ENCODE measurements around the gene LRRTM4. TPM values are rescaled to one million over a fixed set of nuclear protein-coding genes. Genes with fewer than 3 reads are reported as not detected.

Gene LRRTM4
- total and polyA plus RNA-seq, 7 experiments from 2014 or later, result not detected

DNA sequence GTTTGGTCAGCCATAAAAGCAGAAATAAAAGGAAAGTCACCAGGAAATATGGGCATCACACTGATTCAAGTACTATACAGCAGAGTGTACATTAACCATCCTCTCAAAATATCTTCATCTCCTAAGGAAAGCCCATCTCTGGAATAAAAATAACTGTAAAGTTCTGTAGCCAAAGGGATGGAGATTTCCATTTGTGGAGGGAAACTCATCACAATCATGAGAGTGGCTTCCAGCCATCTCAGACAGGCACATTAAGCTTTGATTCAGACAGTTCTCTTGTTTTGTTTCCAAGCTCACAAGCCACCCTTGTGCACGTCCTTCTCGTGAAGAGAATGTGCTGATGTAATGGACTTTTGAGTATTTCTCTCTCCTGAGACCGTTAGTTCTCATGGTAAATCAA is 695.5 kb downstream of the LRRTM4 start:
- CTCF ChIA-PET, result no interaction called here
- Mint-ChIP-seq H3K4me3 (no peak overlapping the region), H3K36me3 (no peaks in the 10 kb centered on the region), H3K27ac (no peak overlapping the region), H3K9me3 (peaks cover 0 to 28% (median 2%) of the 10 kb centered on the region in 11 donors), H3K4me1 (no peaks in the 10 kb centered on the region), H3K27me3 (no peaks in the 10 kb centered on the region)
- intact Hi-C loops (cut with micrococcal nuclease), result no loop called here
- H3K4me1 ChIP-seq (ENCODE audit: control insufficient read depth in 2 of 2, insufficient read depth in 2 of 2, low read length in 2 of 2), result no peaks in the 10 kb centered on the region
- no peaks in the 10 kb centered on the region for H3K36me3 ChIP-seq (ENCODE audit: control insufficient read depth in 2 of 3, insufficient read depth in 3 of 3, low read length in 3 of 3)
- ATAC-seq (no peak), DNase-seq (no peak)
- H3K4me3 ChIP-seq (ENCODE audit: low read length), result no peak overlapping the region
- H3K27me3 ChIP-seq (ENCODE audit: control insufficient read depth in 2 of 2, insufficient read depth in 2 of 2, low read length in 2 of 2), result no peaks in the 10 kb centered on the region
- peaks cover 0 to under 1% (median 0%) of the 10 kb centered on the region in 3 experiments for H3K9me3 ChIP-seq (ENCODE audit: control insufficient read depth in 2 of 3, low read length in 3 of 3)
- H3K27ac ChIP-seq (ENCODE audit: low read depth, low read length), result no peak overlapping the region
- POLR2A ChIA-PET, result no interaction called here

DNA sequence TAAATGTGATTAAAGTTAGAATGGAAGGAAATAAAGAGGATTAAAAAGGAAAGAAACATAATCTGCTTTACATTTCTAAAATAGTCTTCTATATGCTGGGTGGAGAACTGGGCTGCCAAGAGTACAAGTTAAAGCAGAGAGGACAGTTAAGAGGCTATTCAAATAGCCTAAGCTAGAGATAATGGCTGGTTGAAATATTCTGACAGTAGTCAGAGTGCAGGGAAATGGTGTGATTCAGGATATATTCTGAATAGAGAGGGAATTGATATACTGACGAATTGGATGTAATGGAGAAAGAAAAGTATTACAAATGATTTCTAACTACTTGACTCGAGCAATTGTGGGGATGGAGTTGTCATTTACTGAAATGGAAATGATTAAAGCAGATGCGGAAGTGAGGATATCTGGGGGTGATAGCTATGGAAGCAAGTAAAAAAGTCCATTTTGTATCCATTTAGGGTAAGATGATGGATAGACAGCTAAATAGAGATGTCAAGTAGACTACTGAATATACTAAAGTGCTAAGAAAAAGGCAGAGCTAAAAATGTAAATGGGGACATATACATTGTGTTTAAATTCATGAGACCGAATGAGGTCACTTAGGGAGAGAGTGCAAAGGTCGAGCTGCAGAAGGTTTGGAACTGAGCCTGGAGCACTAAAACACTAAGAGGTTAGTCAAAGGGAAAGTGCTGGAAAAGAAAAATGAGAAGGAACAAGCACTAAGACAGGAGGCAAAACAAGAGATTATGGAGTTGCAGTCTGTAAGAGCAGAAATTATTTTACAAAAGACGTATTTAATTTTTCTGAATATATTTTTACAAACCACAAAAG is 696.8 kb downstream of the LRRTM4 start:
- Mint-ChIP-seq H3K4me3 (no peak overlapping the region), H3K9me3 (peaks cover 0 to 28% (median 1%) of the 10 kb centered on the region in 11 donors), H3K27ac (no peak overlapping the region), H3K36me3 (no peaks in the 10 kb centered on the region), H3K27me3 (no peaks in the 10 kb centered on the region), H3K4me1 (no peaks in the 10 kb centered on the region)
- no peak for ATAC-seq
- POLR2A ChIA-PET, result no interaction called here
- Histone ChIP-seq H3K27ac (ENCODE audit: low read depth, low read length) (no peak overlapping the region), H3K27me3 (ENCODE audit: control insufficient read depth in 2 of 2, insufficient read depth in 2 of 2, low read length in 2 of 2) (no peaks in the 10 kb centered on the region), H3K4me3 (ENCODE audit: low read length) (no peak overlapping the region), H3K36me3 (ENCODE audit: control insufficient read depth in 2 of 3, insufficient read depth in 3 of 3, low read length in 3 of 3) (no peaks in the 10 kb centered on the region), H3K4me1 (ENCODE audit: control insufficient read depth in 2 of 2, insufficient read depth in 2 of 2, low read length in 2 of 2) (no peaks in the 10 kb centered on the region), H3K9me3 (ENCODE audit: control insufficient read depth in 2 of 3, low read length in 3 of 3) (peaks cover 0 to 3% (median 0%) of the 10 kb centered on the region in 3 experiments)
- CTCF ChIA-PET, result no interaction called here
- intact Hi-C loops (cut with micrococcal nuclease), result no loop called here
- DNase-seq, result no peak

DNA sequence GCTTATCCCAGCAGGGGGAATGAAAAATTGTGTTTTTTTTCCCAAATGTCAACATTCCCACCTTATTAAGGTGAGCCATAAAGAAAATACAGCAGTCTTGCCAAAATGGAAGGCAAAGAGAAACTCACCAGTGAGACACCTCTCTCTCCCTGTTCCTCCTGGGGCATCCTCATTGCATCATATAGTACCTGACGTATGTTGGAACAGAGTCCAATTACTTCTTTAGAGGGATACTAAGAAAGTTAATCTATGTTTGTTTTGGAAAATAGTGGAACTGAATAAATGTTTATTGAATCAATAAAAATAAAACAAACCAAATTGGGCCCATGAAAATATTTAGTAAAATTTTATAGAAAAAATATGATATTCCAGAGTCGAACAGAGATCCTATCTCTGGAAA is 700.4 kb downstream of the LRRTM4 start:
- POLR2A ChIA-PET, result no interaction called here
- Histone ChIP-seq H3K36me3 (ENCODE audit: control insufficient read depth in 2 of 3, insufficient read depth in 3 of 3, low read length in 3 of 3) (no peaks in the 10 kb centered on the region), H3K4me3 (ENCODE audit: low read length) (no peak overlapping the region), H3K9me3 (ENCODE audit: control insufficient read depth in 2 of 3, low read length in 3 of 3) (peaks cover 0 to 3% (median 0%) of the 10 kb centered on the region in 3 experiments), H3K27me3 (ENCODE audit: control insufficient read depth in 2 of 2, insufficient read depth in 2 of 2, low read length in 2 of 2) (no peaks in the 10 kb centered on the region), H3K27ac (ENCODE audit: low read depth, low read length) (no peak overlapping the region), H3K4me1 (ENCODE audit: control insufficient read depth in 2 of 2, insufficient read depth in 2 of 2, low read length in 2 of 2) (no peaks in the 10 kb centered on the region)
- no peak for ATAC-seq
- CTCF ChIA-PET, result no interaction called here
- Mint-ChIP-seq H3K9me3 (peaks cover 0 to 28% (median 3%) of the 10 kb centered on the region in 11 donors), H3K27ac (no peak overlapping the region), H3K4me1 (no peaks in the 10 kb centered on the region), H3K4me3 (no peak overlapping the region), H3K27me3 (no peaks in the 10 kb centered on the region), H3K36me3 (no peaks in the 10 kb centered on the region)
- intact Hi-C loops (cut with micrococcal nuclease), result no loop called here
- no peak for DNase-seq

DNA sequence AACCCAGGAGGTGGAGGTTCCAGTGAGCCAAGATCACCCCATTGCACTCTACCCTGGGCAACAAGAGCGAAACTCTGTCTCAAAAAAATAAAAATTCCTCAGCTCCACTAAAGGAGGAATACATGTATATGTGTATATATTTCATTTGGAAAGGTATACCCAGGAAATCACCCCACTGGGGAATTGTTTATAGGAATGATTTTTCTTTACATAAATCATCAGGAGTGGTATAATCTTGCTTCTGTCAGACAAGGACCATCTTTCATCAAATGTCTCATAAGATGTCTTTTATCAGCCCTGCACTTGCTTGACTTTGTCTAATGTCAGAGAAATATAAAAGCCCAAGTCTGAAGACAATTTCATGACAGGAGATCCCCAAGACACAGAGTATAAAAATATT is 709.1 kb downstream of the LRRTM4 start:
- no peaks in the 10 kb centered on the region for H3K36me3 ChIP-seq (ENCODE audit: control insufficient read depth in 2 of 3, insufficient read depth in 3 of 3, low read length in 3 of 3)
- H3K4me1 Mint-ChIP-seq, result no peaks in the 10 kb centered on the region
- ChIA-PET CTCF (no interaction called here), POLR2A (no interaction called here)
- no peak overlapping the region for H3K27ac Mint-ChIP-seq
- ATAC-seq (no peak), DNase-seq (no peak)
- no peaks in the 10 kb centered on the region for H3K4me1 ChIP-seq (ENCODE audit: control insufficient read depth in 2 of 2, insufficient read depth in 2 of 2, low read length in 2 of 2)
- H3K36me3 Mint-ChIP-seq, result no peaks in the 10 kb centered on the region
- intact Hi-C loops (cut with micrococcal nuclease), result no loop called here
- H3K27me3 ChIP-seq (ENCODE audit: control insufficient read depth in 2 of 2, insufficient read depth in 2 of 2, low read length in 2 of 2), result no peaks in the 10 kb centered on the region
- H3K9me3 ChIP-seq (ENCODE audit: control insufficient read depth in 2 of 3, low read length in 3 of 3), result no peaks in the 10 kb centered on the region
- H3K4me3 Mint-ChIP-seq, result no peak overlapping the region
- peaks cover 0 to 12% (median 4%) of the 10 kb centered on the region in 11 donors for H3K9me3 Mint-ChIP-seq
- no peaks in the 10 kb centered on the region for H3K27me3 Mint-ChIP-seq
- H3K27ac ChIP-seq (ENCODE audit: low read depth, low read length), result no peak overlapping the region
- no peak overlapping the region for H3K4me3 ChIP-seq (ENCODE audit: low read length)

DNA sequence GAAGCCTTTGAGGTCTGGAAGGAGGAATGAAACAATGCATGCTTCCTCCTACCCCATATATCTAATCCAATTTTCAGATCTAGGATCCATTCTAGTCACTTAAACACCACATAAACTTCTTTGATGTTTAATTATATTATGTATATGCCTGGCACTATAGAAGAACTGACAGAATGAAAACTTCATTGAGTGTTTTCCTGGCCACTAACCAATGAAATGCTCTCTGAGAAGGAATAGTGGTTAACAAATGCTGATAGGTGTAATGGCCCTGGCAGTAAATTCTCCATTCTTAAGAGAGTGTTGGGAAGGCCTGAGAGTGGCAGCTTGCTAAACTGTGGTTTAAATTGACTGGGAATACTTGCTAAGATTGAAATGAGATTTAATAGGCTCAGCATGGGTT is 710.0 kb downstream of the LRRTM4 start:
- H3K27ac Mint-ChIP-seq, result no peak overlapping the region
- H3K9me3 ChIP-seq (ENCODE audit: control insufficient read depth in 2 of 3, low read length in 3 of 3), result no peaks in the 10 kb centered on the region
- peaks cover 0 to 15% (median 4%) of the 10 kb centered on the region in 11 donors for H3K9me3 Mint-ChIP-seq
- intact Hi-C loops (cut with micrococcal nuclease), result no loop called here
- H3K36me3 ChIP-seq (ENCODE audit: control insufficient read depth in 2 of 3, insufficient read depth in 3 of 3, low read length in 3 of 3), result no peaks in the 10 kb centered on the region
- H3K27ac ChIP-seq (ENCODE audit: low read depth, low read length), result no peak overlapping the region
- H3K36me3 Mint-ChIP-seq, result no peaks in the 10 kb centered on the region
- CTCF ChIA-PET, result no interaction called here
- no peak for DNase-seq
- H3K27me3 ChIP-seq (ENCODE audit: control insufficient read depth in 2 of 2, insufficient read depth in 2 of 2, low read length in 2 of 2), result no peaks in the 10 kb centered on the region
- POLR2A ChIA-PET, result interaction anchor here (0.6 kb wide), 1 partner anchor 1760 kb away, joined by 3 read pairs; no protein-coding TSS in a partner anchor
- no peaks in the 10 kb centered on the region for H3K4me1 Mint-ChIP-seq
- H3K27me3 Mint-ChIP-seq, result no peaks in the 10 kb centered on the region
- no peak overlapping the region for H3K4me3 ChIP-seq (ENCODE audit: low read length)
- no peak for ATAC-seq
- no peak overlapping the region for H3K4me3 Mint-ChIP-seq
- no peaks in the 10 kb centered on the region for H3K4me1 ChIP-seq (ENCODE audit: control insufficient read depth in 2 of 2, insufficient read depth in 2 of 2, low read length in 2 of 2)

- CTCF ChIA-PET, result no interaction called here
- Histone ChIP-seq H3K4me3 (ENCODE audit: low read length) (no peak overlapping the region), H3K36me3 (ENCODE audit: control insufficient read depth in 2 of 3, insufficient read depth in 3 of 3, low read length in 3 of 3) (no peaks in the 10 kb centered on the region), H3K27me3 (ENCODE audit: control insufficient read depth in 2 of 2, insufficient read depth in 2 of 2, low read length in 2 of 2) (no peaks in the 10 kb centered on the region), H3K27ac (ENCODE audit: low read depth, low read length) (no peak overlapping the region), H3K4me1 (ENCODE audit: control insufficient read depth in 2 of 2, insufficient read depth in 2 of 2, low read length in 2 of 2) (no peaks in the 10 kb centered on the region), H3K9me3 (ENCODE audit: control insufficient read depth in 2 of 3, low read length in 3 of 3) (no peaks in the 10 kb centered on the region)
- H3K36me3 Mint-ChIP-seq, result no peaks in the 10 kb centered on the region
- H3K4me1 Mint-ChIP-seq, result no peaks in the 10 kb centered on the region
- no peak overlapping the region for H3K27ac Mint-ChIP-seq
- no peak overlapping the region for H3K4me3 Mint-ChIP-seq
- DNase-seq (no peak), ATAC-seq (no peak)
- POLR2A ChIA-PET, result no interaction called here
- no peaks in the 10 kb centered on the region for H3K27me3 Mint-ChIP-seq
- H3K9me3 Mint-ChIP-seq, result peaks cover 0 to 19% (median 3%) of the 10 kb centered on the region in 11 donors
- intact Hi-C loops (cut with micrococcal nuclease), result no loop called here
Measured at GRCh38 chr2:76809136-76809535, 713.0 kb downstream of the LRRTM4 start.

DNA sequence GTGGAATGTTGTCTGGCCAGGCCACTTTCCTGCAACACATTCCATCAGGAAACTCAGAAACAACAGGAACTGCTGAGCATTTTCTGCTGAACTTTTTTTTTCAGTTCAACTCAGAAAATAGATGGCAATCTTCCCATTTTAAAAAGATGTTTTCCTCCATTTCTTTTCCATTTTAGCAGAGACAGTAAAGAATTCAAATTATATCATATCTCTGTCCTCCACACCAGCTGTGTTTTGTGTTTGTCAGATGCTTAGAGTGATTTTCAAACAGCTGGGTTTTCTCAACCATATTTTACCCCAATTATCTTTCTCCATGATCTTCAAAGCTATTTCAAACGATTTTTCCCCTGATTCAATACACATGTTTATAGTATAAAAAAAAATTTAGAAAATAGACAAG is 713.4 kb downstream of the LRRTM4 start:
- Histone ChIP-seq H3K4me1 (ENCODE audit: control insufficient read depth in 2 of 2, insufficient read depth in 2 of 2, low read length in 2 of 2) (no peaks in the 10 kb centered on the region), H3K9me3 (ENCODE audit: control insufficient read depth in 2 of 3, low read length in 3 of 3) (no peaks in the 10 kb centered on the region), H3K36me3 (ENCODE audit: control insufficient read depth in 2 of 3, insufficient read depth in 3 of 3, low read length in 3 of 3) (peaks cover 0 to 2% (median 0%) of the 10 kb centered on the region in 3 experiments), H3K27ac (ENCODE audit: low read depth, low read length) (no peak overlapping the region), H3K4me3 (ENCODE audit: low read length) (no peak overlapping the region), H3K27me3 (ENCODE audit: control insufficient read depth in 2 of 2, insufficient read depth in 2 of 2, low read length in 2 of 2) (no peaks in the 10 kb centered on the region)
- H3K4me1 Mint-ChIP-seq, result no peaks in the 10 kb centered on the region
- ATAC-seq, result no peak
- intact Hi-C loops (cut with micrococcal nuclease), result no loop called here
- CTCF ChIA-PET, result no interaction called here
- H3K27ac Mint-ChIP-seq, result no peak overlapping the region
- no peak overlapping the region for H3K4me3 Mint-ChIP-seq
- no peak for DNase-seq
- H3K9me3 Mint-ChIP-seq, result peaks cover 0 to 19% (median 3%) of the 10 kb centered on the region in 11 donors
- H3K36me3 Mint-ChIP-seq, result no peaks in the 10 kb centered on the region
- no peaks in the 10 kb centered on the region for H3K27me3 Mint-ChIP-seq
- POLR2A ChIA-PET, result no interaction called here

All from naive thymus-derived CD4-positive, alpha-beta T cell (primary cell).